NCI-H1105 treated with DMSO at 0.1 percent for 48 hours (cell line): ENCODE data around the gene ATXN7L3.
A peak's percentile ranks its signal among the peaks of the same experiment; 100 is the strongest.

ENCODE experiments used
- DNase-seq: peaks from one replicate; lab custom pipeline; 2025; lab: John Stamatoyannopoulos, UW

Gene ATXN7L3

DNA sequence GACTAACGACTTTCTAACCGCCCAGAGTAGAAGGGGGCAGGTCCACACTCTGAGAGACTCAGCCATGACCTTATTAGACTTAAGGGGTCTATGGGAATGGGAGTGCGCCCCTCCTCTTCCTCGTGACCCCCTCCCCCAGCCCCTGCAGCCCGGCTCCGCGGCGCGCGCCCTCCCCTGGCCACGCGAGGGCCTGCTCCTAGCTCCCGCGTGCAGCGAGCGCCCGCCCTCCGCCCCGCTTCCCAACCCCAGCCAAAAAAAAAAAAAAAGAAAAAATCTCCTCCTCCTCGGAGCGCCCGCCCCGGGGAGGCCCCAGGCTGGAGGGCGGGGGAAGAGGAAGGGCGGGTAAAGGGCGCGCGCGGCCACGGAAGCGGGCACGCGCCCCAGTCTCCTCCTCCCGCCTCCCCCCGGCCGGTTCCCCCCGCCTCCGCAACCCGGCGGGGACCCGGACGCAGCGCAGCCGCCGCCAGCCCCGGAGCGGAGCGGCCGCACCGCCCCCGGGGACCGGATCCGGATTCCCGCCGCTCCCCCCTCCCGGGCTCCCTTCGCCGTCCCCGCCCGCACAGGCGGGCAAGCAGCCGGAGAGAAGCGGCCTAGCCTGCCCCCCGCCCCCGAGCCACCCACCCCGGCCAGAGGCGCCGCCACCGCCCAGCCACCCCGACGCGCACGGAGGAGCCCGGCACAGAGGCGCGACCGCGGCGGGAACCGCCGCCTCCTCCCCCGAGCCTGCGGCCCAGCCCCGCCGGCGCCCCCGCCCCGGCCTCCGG is 18.8 kb upstream of the ATXN7L3 start:
- DNase-seq, result peak; percentile 77

DNA sequence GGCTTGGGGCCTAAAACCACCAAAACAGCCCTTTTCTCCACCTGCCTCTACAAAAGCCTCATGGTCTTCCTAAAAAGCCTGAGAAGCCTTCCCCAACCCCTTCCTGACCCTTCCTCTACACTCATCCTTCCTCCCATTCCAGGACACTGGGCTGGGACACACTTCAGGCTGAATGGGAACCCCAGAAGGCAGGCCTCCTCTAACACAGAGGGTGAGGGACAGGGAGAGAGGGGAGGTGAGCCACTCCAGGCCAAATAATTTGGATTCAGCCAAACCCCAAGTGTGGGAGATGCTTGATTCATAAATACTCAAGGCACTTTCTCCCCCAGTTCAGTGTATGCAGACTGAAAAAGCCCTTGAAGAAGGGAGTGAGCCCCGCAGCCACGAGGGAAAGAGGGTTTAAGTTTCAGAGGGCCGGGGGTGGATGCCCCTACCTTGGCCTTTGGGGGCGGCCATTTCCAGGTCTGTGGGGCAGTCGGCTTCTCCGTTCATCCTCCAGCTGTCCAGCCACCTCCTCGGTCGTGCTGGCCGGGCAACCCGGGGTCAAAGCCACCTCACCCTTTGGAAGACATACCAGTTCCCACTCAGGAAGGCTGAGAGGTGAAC is 18.2 kb upstream of the ATXN7L3 start:
- no peak for DNase-seq

DNA sequence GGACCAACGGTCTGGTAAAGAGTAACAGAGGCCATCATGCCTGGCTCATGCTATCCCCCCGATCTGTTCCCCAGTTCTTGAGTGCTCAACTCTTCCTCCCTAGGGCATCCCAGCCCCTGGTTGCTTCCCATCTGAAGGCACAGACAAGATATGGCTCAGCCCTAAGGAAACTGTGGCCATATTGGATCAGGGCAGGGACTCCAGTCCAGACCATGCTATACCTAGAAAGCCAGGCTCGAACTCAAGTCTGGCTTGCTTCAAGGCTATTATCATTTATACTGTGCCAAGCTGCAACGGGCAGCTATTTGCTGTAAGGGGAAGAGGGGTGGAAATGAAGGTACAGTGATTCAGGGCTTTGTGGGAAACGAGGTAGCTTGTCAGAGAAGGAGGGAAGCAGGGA is 17.0 kb upstream of the ATXN7L3 start:
- DNase-seq, result no peak

DNA sequence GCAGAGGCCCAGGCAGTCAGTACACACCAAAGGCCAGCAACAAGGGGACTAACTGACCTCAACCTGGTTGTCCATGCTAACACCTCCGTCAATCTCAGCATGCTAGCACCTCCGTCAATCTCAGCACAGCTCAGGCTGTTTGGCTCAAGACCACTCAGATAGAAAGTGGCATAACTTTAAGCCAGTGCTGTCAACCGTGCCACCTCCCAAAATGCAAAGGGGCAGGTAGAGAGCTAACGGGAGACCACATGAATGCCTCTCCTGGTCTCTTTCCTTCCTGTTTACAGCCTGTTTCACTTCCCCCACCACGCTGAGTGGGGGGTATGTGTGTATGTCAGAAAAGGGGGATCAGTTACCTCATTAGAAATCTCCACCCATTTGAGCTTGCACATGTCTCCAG is 16.5 kb upstream of the ATXN7L3 start:
- DNase-seq, result no peak

DNA sequence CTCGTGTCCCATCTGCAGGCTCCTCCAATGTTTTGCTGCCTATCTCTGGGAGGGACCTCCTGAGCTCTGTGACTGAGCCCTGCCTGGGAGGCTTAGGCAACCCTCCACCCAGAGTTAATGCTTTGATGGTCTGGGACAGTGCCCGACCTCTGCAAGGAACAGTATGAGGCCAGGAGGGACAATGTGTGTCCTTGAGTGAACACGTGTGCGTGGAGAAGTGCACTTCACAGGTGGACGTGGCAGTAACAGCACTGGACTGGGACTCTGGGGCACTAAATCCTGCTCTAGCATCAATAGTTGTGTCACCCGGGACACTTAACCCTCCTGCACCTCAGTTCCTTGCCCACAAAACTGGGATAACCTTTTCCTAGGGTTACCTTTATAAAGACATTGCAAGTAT is 15.2 kb upstream of the ATXN7L3 start:
- DNase-seq, result no peak

DNA sequence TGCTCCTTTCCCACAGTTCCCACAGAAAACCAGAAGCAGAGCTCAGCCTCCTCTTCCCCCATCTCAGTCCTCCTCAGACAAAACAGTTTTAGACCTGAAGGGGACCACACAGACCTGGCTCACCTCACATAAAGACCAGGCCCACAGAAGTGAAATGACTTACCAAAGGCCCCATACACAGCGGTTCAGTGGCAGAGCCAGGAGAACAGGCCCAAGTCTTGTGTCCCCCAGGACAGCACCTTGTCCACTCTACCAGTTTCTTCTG is 14.5 kb upstream of the ATXN7L3 start:
- no peak for DNase-seq

DNA sequence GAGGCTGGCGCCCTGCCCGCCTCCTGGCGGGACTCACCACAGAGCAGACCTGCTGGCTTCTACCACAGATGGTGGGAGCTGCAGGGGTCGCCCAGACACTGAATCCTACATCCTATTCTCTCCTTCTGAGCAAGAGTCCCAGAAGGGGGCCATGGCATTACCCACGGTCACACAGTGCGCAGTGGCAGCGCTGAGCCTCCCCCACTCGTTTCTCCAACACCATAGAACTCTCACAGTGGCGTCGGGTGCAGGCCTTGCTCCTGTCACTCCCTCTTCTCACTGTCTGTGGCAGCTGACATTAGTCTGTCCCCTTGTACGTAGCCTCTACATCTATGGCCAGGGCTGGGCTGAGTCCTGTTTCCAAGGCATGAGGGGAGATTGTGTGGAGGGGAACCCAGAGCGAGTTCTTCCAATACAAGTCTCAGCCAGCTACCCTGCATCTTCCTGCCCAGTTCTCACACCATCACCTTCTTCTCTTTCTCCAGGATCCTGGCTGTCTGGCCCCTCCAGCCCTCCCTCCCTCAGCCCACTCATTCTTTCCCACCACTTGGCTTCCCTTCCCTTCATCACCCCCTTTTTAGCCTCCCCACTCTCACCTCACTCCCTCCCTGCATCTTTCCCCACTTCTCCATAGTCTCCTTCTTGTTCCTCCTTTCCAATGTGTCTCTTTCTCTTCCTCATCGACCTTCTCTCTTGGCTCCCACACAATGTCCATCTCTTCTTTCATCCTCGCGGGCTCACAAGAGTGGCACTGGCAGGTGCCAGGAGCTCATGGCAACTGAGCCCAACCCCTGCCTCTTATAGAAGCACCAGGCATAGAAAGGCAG is 13.9 kb upstream of the ATXN7L3 start:
- DNase-seq, result no peak

DNA sequence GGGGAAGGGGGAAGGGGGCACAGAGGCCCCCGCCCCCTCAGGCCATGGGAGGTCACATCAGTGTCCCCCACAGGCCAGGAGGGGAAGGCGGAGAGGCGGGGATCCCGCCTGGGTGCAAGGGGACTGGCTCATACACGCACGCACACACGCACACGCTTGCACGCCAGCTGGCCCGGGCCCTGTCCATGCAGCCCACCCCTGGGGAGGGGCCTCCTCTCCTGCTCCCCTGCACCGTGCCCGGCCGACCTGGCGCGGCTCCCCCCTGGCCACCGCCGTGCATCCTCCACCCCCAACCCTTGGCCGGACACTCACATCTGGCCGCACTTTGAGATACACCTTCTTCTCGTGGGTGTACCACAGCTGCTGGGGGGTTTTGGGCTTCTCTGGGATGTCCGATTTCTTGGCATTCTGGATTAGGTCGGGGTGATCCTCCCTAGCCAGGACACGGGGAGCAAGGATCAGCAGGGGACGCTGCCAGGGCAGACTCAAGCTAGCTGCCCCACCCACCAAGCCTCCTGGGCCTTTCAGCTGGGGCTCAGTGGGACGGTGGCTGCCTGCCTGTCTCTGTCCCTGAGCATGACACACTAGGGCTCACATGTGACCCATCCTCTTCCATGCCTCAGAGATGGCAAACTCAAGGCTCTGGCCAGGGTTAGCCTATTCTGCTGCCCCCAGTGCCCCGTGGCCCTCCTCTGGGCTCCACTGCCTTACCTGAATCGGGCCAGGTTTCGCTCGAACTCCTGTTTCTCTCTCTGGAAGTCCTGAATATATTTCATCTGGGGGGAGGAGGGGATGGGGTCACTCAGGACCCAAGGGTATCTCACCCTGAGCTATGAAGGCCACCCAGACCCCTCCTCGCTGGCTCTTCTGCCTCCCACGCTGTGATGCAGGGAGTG is 13.1 kb upstream of the ATXN7L3 start:
- DNase-seq, result no peak

DNA sequence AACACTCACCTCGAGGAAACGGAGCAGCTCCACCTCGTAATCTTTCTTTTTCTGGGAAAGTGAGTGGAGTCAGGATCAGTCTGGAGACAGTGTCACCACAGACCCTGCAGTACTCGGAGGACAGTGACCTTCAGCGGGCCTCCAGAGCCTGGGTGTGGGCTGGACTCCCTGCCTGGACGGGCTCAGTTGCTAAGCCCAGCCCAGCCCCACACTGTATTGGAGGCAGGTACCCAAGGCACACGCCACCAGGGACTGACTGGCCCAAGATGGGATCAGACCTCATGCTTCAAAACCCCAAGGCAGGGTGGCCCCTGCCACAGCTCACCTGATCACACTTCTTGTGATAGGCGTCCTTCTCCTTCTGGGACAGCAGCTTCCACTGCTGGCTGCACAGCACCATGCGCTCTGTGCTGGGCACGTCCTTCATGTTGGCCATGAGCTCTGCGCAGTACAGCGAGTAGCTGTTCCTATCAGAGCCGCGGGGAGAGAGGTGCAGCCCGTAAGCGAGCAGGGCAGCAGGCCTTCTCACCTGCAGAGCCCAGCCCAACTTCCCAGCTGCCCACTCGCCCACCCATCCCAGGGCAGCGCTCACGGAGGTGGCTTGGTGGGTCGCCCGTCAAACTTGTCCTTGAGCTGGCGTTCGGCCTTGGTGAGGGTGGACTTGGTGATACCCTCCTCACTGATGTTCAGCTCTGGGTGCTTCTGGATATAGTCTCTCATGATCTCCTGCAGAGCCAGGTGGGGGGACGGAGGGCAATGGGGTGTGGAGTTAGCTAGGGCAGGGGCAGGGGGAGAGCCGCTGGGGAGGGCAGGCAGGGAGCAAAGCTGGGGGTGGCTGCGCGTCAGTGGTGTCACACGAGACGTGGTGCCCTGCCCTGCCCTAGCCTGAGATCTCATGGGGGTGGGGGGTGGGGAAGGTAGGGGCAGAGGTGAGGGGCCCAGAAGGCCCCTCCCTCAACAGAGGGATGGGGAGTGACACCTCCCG is 11.9 kb upstream of the ATXN7L3 start:
- DNase-seq, result no peak

DNA sequence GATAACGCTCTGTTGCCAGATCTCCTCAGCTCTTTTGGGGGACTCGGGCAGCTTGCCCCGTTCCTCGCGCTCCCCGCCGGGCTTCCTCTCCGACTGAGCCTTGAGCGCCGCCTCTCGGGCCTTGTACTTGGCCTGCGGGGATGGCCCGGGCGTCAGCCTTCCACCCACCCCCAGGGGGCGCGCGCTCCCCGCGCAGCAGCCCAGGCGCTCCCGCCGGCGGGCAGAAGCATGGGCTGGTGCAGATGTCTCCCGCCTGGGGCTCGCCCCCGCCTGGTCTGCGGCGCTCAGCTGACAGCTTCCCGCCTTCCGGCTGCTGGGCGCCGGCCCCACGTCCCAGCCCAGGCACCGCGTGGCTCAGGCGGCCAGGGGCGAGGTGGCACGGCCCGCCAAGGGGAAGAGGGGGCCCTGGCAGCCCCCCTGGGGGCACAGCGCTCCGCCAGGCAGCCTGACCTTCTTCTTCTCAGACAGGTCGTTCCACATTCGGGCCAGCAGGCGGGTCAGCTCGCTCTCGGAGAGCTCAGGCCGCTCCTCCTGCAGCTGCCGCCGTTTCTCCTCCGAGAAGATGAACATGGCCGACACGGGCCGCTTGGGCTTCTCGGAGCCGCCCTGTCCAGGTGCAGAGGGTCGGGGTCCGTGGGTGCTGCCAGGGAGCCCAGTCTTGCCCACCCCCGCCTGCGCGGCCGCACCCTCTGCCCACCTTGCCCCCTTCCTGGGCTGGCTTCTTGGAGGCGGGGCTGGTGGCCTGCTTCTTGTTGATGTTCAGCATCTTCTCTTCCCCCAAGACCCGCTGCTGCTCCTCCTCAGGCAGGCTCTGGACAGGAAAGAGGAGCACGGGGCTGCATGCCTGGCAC is 10.9 kb upstream of the ATXN7L3 start:
- DNase-seq, result peak; percentile 77

DNA sequence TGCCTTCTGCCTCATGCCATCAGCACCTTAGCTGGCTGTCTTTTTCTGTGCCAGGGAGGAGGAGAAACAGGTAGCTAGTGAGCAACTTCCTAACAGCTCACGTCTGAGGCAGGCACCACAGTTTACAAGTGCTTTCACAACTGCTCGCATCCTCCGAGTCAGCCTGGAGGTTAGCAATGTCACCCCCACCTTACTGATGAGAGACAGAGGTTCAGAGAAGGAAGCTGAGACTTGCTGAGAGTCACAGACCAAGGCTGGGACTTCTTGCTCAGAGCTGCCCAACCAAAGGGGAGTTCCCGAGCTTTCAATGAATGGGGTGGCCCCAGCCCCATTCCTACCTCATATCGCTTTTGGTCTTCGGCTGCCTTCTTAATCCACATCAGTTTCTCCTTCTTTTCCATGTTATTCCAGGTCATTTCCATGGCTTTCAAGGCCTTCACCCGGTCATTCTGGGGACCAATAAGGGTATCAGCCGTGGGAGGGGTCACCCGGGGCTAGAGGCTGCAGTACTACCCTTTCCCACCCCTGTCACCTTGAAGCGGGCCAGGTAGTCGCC is 10.2 kb upstream of the ATXN7L3 start:
- no peak for DNase-seq

DNA sequence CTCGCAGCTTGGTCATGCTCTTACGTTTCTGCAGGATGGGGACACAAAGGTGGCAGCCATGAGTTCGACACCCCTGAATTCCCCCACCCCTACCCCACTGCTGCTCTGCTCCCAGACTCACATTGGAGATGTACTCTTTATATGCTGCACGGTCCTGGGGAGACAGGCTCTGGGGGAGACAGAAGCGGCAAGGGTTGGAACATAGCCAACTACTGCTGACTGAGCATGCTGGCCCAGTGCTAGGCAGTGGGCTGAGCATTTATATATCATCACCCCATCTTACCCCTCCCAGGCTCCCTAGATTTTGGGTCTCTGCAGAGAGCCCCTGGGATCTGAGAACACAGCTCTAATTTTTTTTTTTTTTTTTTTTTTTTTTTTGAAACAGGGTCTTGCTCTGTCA is 8.1 kb upstream of the ATXN7L3 start:
- no peak for DNase-seq

DNA sequence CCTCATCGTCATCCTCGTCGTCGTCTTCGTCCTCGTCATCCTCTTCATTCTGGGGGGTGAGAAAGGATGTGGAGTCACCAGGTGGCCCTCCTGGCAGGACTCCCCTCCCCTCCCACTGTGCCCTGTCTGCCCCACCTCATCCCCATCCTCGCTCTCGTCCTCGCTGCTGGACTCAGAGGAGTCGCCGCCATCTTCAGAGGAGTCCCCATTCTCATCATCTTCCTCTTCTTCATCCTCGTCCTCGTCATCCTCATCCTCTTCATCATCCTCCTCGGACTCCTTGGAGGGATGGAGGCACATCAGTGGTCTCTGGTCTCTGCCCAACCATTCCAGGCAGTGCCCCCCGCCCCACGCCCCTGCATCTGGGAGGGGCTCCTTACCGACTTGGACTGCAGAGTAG is 7.6 kb upstream of the ATXN7L3 start:
- DNase-seq, result no peak

DNA sequence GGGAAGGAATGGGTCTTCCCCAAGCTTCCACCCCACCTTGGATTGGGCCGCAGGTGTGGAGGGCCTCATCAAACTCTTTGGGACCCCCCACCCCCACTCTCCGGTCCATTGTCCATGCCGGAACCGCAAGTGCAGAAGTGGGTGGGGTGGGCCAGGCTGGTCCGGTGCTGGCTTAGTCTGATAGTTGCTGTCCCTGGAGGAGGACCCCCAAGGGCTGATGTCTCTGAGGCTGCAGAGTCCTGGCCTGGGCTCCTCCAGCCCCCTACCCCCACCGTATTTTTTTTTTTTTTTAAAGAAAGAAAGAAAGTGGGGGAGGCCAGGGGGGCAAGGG is 7.1 kb upstream of the ATXN7L3 start:
- no peak for DNase-seq

DNA sequence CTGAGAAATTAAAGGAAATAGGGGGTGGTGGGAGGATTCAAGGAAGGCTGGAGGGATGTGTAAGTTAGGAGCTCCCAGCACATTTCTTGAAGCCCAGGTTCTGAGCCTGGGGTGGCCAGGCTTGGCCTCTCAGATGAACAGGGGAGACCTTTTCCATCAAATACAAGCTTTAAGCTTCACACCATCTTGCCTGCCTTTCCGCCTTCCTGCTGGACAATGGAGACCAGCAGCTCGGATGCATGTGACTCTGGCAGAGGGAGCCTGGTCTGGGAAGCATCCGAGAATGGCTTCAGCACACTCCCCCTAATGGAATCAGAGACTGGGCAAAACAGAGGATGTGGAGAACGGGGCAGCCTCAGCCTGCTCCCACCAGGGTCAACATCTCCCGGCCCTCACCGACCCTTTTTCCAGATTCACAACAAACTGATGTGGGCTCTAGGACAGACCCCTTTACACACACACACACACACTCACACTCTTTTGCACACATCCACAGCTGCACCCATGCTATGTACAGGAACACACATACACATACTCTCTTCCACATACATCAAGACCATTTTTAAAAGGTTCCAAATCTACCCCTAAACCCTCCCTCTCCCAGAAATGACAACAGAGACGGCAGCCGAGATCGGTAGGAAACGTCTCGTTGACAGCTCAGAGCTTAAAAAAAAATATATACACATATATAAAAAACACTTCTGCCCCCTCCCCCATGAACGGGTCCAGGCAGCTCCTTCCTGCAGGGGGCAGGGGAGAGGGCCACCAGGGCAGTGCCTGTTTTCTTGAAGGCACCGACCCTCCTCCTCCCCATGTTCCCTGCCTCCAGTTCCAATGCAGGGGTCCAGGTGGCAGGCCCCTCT is 6.5 kb upstream of the ATXN7L3 start:
- DNase-seq, result no peak

DNA sequence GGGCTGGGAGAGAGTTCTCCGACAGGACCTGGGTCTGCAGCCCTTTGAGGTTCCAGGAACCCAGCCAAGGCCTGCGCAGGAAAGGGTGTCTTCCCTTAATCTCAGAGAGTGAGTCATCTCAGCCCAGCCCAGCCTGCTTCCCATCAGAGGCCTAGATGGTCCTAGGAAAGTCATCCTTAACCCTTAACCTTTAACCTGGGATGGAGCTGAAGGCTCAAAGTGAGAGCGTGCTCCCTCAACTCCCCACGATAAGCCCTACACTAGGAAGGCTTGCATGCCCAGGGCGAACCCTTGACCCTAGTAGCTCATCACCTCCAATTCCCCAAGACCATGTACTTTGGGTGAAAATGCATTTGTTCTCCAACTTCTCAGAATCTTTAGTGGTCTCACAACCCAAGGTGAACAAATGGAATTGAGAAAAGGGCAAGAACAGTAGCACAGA is 4.8 kb upstream of the ATXN7L3 start:
- no peak for DNase-seq

DNA sequence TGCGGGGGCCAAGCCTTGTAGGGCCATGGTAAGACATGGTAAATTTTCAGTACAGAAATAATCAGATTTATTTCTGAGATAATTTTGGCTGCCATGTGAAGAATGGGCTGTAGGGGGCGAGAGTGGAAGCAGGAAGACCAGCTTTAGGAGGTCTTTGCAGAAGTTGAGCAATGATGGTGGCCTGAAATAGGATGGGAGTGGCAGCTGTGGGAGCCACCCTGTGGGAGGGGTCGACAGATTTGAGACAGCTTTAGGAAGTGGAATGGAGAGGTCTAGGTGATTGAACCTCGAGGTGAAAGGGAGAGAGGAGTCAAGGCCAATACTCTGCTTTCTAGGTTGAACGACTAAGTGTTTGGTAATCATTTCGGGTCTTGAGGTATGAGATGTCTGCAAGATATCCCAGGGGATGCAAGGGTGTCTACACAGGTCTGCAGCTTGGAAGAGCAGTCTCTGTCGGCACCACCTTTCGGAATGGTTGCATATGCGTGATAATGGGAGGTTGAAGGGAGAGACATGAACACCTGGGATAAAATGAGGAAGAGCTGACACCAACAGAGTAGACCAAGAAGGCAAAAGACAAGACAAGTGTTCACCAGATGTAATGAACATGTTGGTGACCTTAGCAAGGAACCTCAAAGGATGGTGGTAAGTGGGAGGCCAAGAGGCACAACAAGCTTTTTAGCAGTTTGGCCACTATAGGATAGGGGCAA is 4.2 kb upstream of the ATXN7L3 start:
- DNase-seq, result peak; percentile 29

DNA sequence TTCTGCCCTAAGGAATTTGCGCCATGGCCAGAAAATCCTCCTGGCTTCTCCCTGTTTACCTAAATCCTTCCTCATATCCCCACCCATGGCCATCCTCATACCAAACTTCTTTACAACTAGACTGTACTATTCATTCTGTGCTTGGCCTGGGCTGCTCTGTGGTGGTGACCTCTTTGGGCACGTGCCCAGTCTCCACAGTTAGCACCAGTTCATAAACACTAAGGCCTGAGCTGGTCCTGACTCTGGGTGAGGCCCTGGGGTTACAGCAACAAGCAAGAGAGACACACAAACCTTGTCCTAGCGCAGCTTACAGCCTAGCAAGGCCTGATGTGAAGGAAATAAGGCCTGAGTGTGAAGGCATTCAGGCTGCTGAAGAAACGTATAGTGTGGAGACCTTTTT is 3.1 kb upstream of the ATXN7L3 start:
- no peak for DNase-seq
